Stimulated activated memory B cell treated with anti-CD40 and anti-IgM and Interleukin-4, amounts not matched to agents 10 μg/mL and 1 μg/mL and 100 μg/mL, for 72 hours (primary cell): ENCODE results near the gene DDX23.

Source experiments
- ATAC-seq: fragments of 150-1000 bp; cut with Tn5 transposase; 2 replicates; pipeline ENCODE4 v1.10.0; 2021
- H3K27ac Mint-ChIP-seq: one replicate; pipeline ENCODE4 v1.8.0; 2022; ENCODE audit warnings: mild to moderate bottlenecking, mixed read lengths
- H3K27me3 Mint-ChIP-seq: one replicate; pipeline ENCODE4 v1.8.0; 2022; ENCODE audit warnings: mixed read lengths
- H3K36me3 Mint-ChIP-seq: one replicate; pipeline ENCODE4 v1.8.0; 2022; ENCODE audit warnings: mixed read lengths
- H3K4me1 Mint-ChIP-seq: one replicate; pipeline ENCODE4 v1.8.0; 2022; ENCODE audit warnings: mixed read lengths
- H3K4me3 Mint-ChIP-seq: one replicate; pipeline ENCODE4 v1.8.0; 2022; ENCODE audit warnings: mild to moderate bottlenecking, moderate library complexity, mixed read lengths
- H3K9me3 Mint-ChIP-seq: one replicate; pipeline ENCODE4 v1.8.0; 2022; ENCODE audit warnings: mixed read lengths

The DDX23 gene

GRCh38 chr12:48800971-48801370 is 51.0 kb downstream of the DDX23 start:
- H3K4me1 Mint-ChIP-seq = peaks cover 1% of the 10 kb centered on the region
- H3K9me3 Mint-ChIP-seq = no peaks in the 10 kb centered on the region
- H3K36me3 Mint-ChIP-seq = no peaks in the 10 kb centered on the region
- no peak overlapping the region for H3K4me3 Mint-ChIP-seq
- H3K27me3 Mint-ChIP-seq = peaks cover 21% of the 10 kb centered on the region
- ATAC-seq = peak; percentile 43
- H3K27ac Mint-ChIP-seq = no peak overlapping the region

- peaks cover 5% of the 10 kb centered on the region for H3K4me1 Mint-ChIP-seq
- H3K27me3 Mint-ChIP-seq = peaks cover 21% of the 10 kb centered on the region
- no peaks in the 10 kb centered on the region for H3K9me3 Mint-ChIP-seq
- peak; percentile 36 for ATAC-seq
- no peak overlapping the region for H3K4me3 Mint-ChIP-seq
- no peak overlapping the region for H3K27ac Mint-ChIP-seq
- H3K36me3 Mint-ChIP-seq = no peaks in the 10 kb centered on the region
These were observed 51.5 kb downstream of the DDX23 start for GRCh38 chr12:48800457-48800856.

- H3K4me3 Mint-ChIP-seq = no peak overlapping the region
- peaks cover 14% of the 10 kb centered on the region for H3K27me3 Mint-ChIP-seq
- no peaks in the 10 kb centered on the region for H3K36me3 Mint-ChIP-seq
- H3K4me1 Mint-ChIP-seq = peaks cover 5% of the 10 kb centered on the region
- no peak overlapping the region for H3K27ac Mint-ChIP-seq
- ATAC-seq = no peak
- H3K9me3 Mint-ChIP-seq = no peaks in the 10 kb centered on the region
These were observed 55.0 kb downstream of the DDX23 start for GRCh38 chr12:48796976-48797375.

GRCh38 chr12:48795550-48796455 is 56.2 kb downstream of the DDX23 start:
- Mint-ChIP-seq H3K4me3 (no peak overlapping the region), H3K27me3 (peaks cover 14% of the 10 kb centered on the region), H3K4me1 (peaks cover 5% of the 10 kb centered on the region), H3K36me3 (no peaks in the 10 kb centered on the region), H3K9me3 (no peaks in the 10 kb centered on the region), H3K27ac (no peak overlapping the region)
- peak; percentile 67 for ATAC-seq

- H3K36me3 Mint-ChIP-seq = no peaks in the 10 kb centered on the region
- H3K9me3 Mint-ChIP-seq = no peaks in the 10 kb centered on the region
- no peak overlapping the region for H3K4me3 Mint-ChIP-seq
- H3K27ac Mint-ChIP-seq = no peak overlapping the region
- peaks cover 5% of the 10 kb centered on the region for H3K4me1 Mint-ChIP-seq
- peaks cover 14% of the 10 kb centered on the region for H3K27me3 Mint-ChIP-seq
- ATAC-seq = no peak
These were observed 57.1 kb downstream of the DDX23 start for GRCh38 chr12:48794870-48795269.

GRCh38 chr12:48793696-48794095 is 58.3 kb downstream of the DDX23 start:
- H3K27me3 Mint-ChIP-seq = peaks cover 24% of the 10 kb centered on the region

GRCh38 chr12:48789858-48790326 is 62.1 kb downstream of the DDX23 start:
- no peaks in the 10 kb centered on the region for H3K36me3 Mint-ChIP-seq
- peak overlapping the region; percentile 76 for H3K4me3 Mint-ChIP-seq
- peaks cover 18% of the 10 kb centered on the region for H3K4me1 Mint-ChIP-seq
- no peak for ATAC-seq
- H3K27ac Mint-ChIP-seq = peak overlapping the region; percentile 54
- H3K27me3 Mint-ChIP-seq = peaks cover 59% of the 10 kb centered on the region
- H3K9me3 Mint-ChIP-seq = no peaks in the 10 kb centered on the region

More at GRCh38 chr12:48793696-48794095, 58.3 kb downstream of the DDX23 start:
- H3K4me1 Mint-ChIP-seq = peaks cover 16% of the 10 kb centered on the region
- ATAC-seq = no peak
- H3K36me3 Mint-ChIP-seq = no peaks in the 10 kb centered on the region
- H3K4me3 Mint-ChIP-seq = no peak overlapping the region
- no peak overlapping the region for H3K27ac Mint-ChIP-seq
- no peaks in the 10 kb centered on the region for H3K9me3 Mint-ChIP-seq

GRCh38 chr12:48788854-48789775 is 62.8 kb downstream of the DDX23 start, which contains the start of gene ADCY6:
Gene ADCY6, minus strand, starts transcription at chr12:48789089. Its CDS starts 5,655 bp downstream, at chr12:48783434.
- peak; percentile 38 for ATAC-seq
- peaks cover 18% of the 10 kb centered on the region for H3K4me1 Mint-ChIP-seq
- peak within 1 kb of the TSS; percentile 76 for H3K4me3 Mint-ChIP-seq
- no peaks in the 10 kb centered on the region for H3K9me3 Mint-ChIP-seq
- peaks cover 67% of the 10 kb centered on the region for H3K27me3 Mint-ChIP-seq
- H3K27ac Mint-ChIP-seq = peak within 1 kb of the TSS; percentile 54
- no peaks in the 10 kb centered on the region for H3K36me3 Mint-ChIP-seq

- peak; percentile 6 for ATAC-seq
- Mint-ChIP-seq H3K4me3 (peak overlapping the region; percentile 76), H3K36me3 (no peaks in the 10 kb centered on the region), H3K27me3 (peaks cover 73% of the 10 kb centered on the region), H3K4me1 (peaks cover 18% of the 10 kb centered on the region), H3K27ac (peak overlapping the region; percentile 54), H3K9me3 (no peaks in the 10 kb centered on the region)
These were observed 63.5 kb downstream of the DDX23 start for GRCh38 chr12:48788524-48788853.

- Mint-ChIP-seq H3K27me3 (peaks cover 73% of the 10 kb centered on the region), H3K27ac (no peak overlapping the region), H3K9me3 (no peaks in the 10 kb centered on the region), H3K4me1 (peaks cover 18% of the 10 kb centered on the region), H3K4me3 (peak overlapping the region; percentile 76), H3K36me3 (no peaks in the 10 kb centered on the region)
- no peak for ATAC-seq
These were observed 64.0 kb downstream of the DDX23 start for GRCh38 chr12:48787791-48788523.

- H3K36me3 Mint-ChIP-seq = no peaks in the 10 kb centered on the region
- no peak overlapping the region for H3K27ac Mint-ChIP-seq
- peaks cover 82% of the 10 kb centered on the region for H3K27me3 Mint-ChIP-seq
- ATAC-seq = no peak
- no peak overlapping the region for H3K4me3 Mint-ChIP-seq
- no peaks in the 10 kb centered on the region for H3K9me3 Mint-ChIP-seq
- H3K4me1 Mint-ChIP-seq = peaks cover 18% of the 10 kb centered on the region
These were observed 65.1 kb downstream of the DDX23 start for GRCh38 chr12:48786591-48787544.

GRCh38 chr12:48783432-48783831 is 68.5 kb downstream of the DDX23 start:
- peaks cover 10% of the 10 kb centered on the region for H3K4me1 Mint-ChIP-seq
- peaks cover 60% of the 10 kb centered on the region for H3K27me3 Mint-ChIP-seq
- ATAC-seq = no peak
- H3K9me3 Mint-ChIP-seq = no peaks in the 10 kb centered on the region
- H3K4me3 Mint-ChIP-seq = no peak overlapping the region
- H3K27ac Mint-ChIP-seq = no peak overlapping the region
- H3K36me3 Mint-ChIP-seq = no peaks in the 10 kb centered on the region

GRCh38 chr12:48782457-48783395 is 69.2 kb downstream of the DDX23 start:
- no peak overlapping the region for H3K4me3 Mint-ChIP-seq
- peaks cover 53% of the 10 kb centered on the region for H3K27me3 Mint-ChIP-seq
- H3K27ac Mint-ChIP-seq = no peak overlapping the region
- H3K9me3 Mint-ChIP-seq = no peaks in the 10 kb centered on the region
- ATAC-seq = no peak
- no peaks in the 10 kb centered on the region for H3K36me3 Mint-ChIP-seq
- peaks cover 6% of the 10 kb centered on the region for H3K4me1 Mint-ChIP-seq
